ENCODE data around the gene HMMR. TPM values are rescaled to one million over a fixed set of nuclear protein-coding genes. Genes with fewer than 3 reads are reported as not detected.

The HMMR gene
- total and polyA plus RNA-seq, 9 of the 15 experiments (the other 6 are each of a cell fraction or from before 2014, with no cell fraction given): 74.9 to 133 (median 90.8) TPM

- TF ChIP-seq U2AF1 (optimal IDR thresholded peaks at IDR 0.05; ENCODE audit: low read depth, low read length) (no peak), ZNF253 (CRISPR knock-in tag; conservative IDR thresholded peaks at IDR 0.05) (no peak), ZNF785 (CRISPR knock-in tag; IDR thresholded peaks at IDR 0.05) (no peak), ZNF134 (CRISPR knock-in tag; conservative IDR thresholded peaks at IDR 0.05) (no peak), KDM5B (IDR thresholded peaks at IDR 0.05; ENCODE audit: insufficient replicate concordance, low read depth, low read length) (peak; percentile 80), ZNF282 (CRISPR knock-in tag; IDR thresholded peaks at IDR 0.05) (no peak), IFI16 (CRISPR knock-in tag; IDR thresholded peaks at IDR 0.05) (no peak), NR2F6 (CRISPR knock-in tag; IDR thresholded peaks at IDR 0.05) (no peak), ETS2 (tag; IDR thresholded peaks at IDR 0.05; ENCODE audit: borderline replicate concordance, poor library complexity, severe bottlenecking) (no peak), DACH1 (IDR thresholded peaks at IDR 0.05; ENCODE audit: partially characterized antibody) (no peak), ZFP30 (CRISPR knock-in tag; IDR thresholded peaks at IDR 0.05; ENCODE audit: borderline replicate concordance) (no peak), ZNF445 (CRISPR knock-in tag; IDR thresholded peaks at IDR 0.05; ENCODE audit: low read depth) (no peak), SRSF9 (IDR thresholded peaks at IDR 0.05; ENCODE audit: borderline replicate concordance, low read depth, low read length) (no peak), SIN3A (IDR thresholded peaks at IDR 0.05; ENCODE audit: borderline replicate concordance in 2 of 2, control insufficient read depth in 1 of 2, low read depth in 2 of 2, low read length in 2 of 2) (peak in 1 of 2 experiments; percentile 64; a peak in 1 of 4 replicates), ZNF592 (IDR thresholded peaks at IDR 0.05) (0 out of 2 replicates have a peak, but pooled peaks have one; percentile 54), GTF2E2 (tag; IDR thresholded peaks at IDR 0.05) (no peak), COPS2 (conservative IDR thresholded peaks at IDR 0.05) (no peak), POLR2AphosphoS5 (IDR thresholded peaks at IDR 0.05; ENCODE audit: control insufficient read depth, insufficient read depth, low read depth, low read length) (peak; percentile 68), RUNX1 (IDR thresholded peaks at IDR 0.05; ENCODE audit: low read depth) (no peak), TRIM24 (IDR thresholded peaks at IDR 0.05) (no peak), SAFB (IDR thresholded peaks at IDR 0.05; ENCODE audit: borderline replicate concordance, low read depth, low read length) (peak; percentile 95), KAT8 (IDR thresholded peaks at IDR 0.05; ENCODE audit: low read depth) (no peak), ZNF146 (CRISPR knock-in tag; IDR thresholded peaks at IDR 0.05; ENCODE audit: unreplicated experiment) (no peak), ZNF184 (CRISPR knock-in tag; IDR thresholded peaks at IDR 0.05) (no peak)
- TF ChIP-seq, protein P1, sequence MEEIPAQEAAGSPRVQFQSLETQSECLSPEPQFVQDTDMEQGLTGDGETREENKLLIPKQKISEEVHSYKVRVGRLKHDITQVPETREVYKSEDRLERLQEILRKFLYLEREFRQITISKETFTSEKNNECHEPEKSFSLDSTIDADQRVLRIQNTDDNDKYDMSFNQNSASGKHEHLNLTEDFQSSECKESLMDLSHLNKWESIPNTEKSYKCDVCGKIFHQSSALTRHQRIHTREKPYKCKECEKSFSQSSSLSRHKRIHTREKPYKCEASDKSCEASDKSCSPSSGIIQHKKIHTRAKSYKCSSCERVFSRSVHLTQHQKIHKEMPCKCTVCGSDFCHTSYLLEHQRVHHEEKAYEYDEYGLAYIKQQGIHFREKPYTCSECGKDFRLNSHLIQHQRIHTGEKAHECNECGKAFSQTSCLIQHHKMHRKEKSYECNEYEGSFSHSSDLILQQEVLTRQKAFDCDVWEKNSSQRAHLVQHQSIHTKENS (CRISPR knock-in tag; IDR thresholded peaks at IDR 0.05): no peak
Observed at GRCh38 chr5:163459819-163460561, 442 bp upstream of the HMMR start, which contains the start of gene NUDCD2 (continued).

All from K562 (cell line).